ENCODE results near the gene FSTL1.

Gene FSTL1

DNA sequence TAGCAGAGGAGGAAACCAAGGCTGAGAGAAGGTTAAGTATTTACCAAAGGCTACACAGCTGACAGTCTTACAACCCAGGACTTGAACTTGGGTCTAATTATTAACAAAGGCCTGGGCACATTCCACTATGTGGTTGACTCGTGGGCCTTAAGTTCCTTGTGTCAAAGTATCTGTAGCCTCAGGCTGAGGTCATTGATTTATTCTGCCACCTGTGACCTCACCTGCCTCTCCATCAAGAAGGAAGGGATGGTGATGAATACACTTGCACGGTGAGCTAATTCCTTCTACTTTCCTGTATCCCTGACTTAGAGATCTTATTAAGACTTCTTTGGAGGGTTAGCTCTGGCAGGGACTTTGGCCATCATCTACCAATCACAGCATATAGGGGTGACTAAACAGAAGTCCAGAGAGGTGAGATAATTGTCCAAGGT is 81.7 kb downstream of the FSTL1 start:
- peaks cover 0 to 2% (median 0%) of the 10 kb centered on the region in 5 experiments for H3K9me3 ChIP-seq (ENCODE audit: control extremely low read depth in 1 of 5, control insufficient read depth in 4 of 5, insufficient read depth in 2 of 5, low read depth in 1 of 5, low read length in 4 of 5)
- WGBS (ENCODE audit: insufficient coverage) = 71% methylated on average over 1 of the region's 2 CpGs
- CTCF ChIA-PET = interaction anchor here (1.3 kb wide), 1 partner anchor 189 kb away, joined by 3 read pairs; no protein-coding TSS in a partner anchor

DNA sequence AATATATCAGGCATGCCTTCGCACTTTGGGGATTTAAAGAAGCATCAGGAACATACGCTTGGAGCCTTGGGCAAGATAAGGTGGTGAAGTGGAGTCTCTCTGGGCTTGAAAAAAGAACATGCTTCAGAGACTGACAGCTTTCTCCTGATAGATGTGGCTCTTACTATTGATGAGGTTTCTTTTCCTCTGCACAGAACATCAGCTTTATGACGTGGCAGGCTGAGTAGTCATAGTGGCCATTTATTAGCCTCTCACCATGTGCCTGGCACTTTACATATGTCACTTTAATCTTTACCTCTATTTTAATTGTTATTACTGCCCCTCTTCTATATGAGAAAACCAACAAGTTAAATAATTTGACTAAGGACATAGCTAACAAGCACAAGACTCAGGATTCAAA is 82.6 kb downstream of the FSTL1 start:
- no peak overlapping the region for H3K27ac ChIP-seq (ENCODE audit: insufficient read depth in 1 of 2, low read depth in 1 of 2, low read length in 2 of 2, poor library complexity in 1 of 2, severe bottlenecking in 2 of 2)
- no peaks in the 10 kb centered on the region for H3K36me3 ChIP-seq (ENCODE audit: control insufficient read depth in 4 of 4, insufficient read depth in 4 of 4, low read length in 3 of 4)
- no peak for DNase-seq
- H3K4me3 ChIP-seq (ENCODE audit: control insufficient read depth in 1 of 7, extremely low read depth in 1 of 7, insufficient read depth in 4 of 7, low read depth in 2 of 7, low read length in 6 of 7) = no peak overlapping the region
- H3K9me3 ChIP-seq (ENCODE audit: control extremely low read depth in 1 of 5, control insufficient read depth in 4 of 5, insufficient read depth in 2 of 5, low read depth in 1 of 5, low read length in 4 of 5) = peaks cover 0 to 2% (median 0%) of the 10 kb centered on the region in 5 experiments
- H3K27me3 ChIP-seq (replicated peaks in 2 of 5; ENCODE audit: control insufficient read depth in 4 of 5, insufficient read depth in 5 of 5, low read length in 4 of 5) = peaks cover 0 to 5% (median 2%) of the 10 kb centered on the region in 5 experiments
- no peaks in the 10 kb centered on the region for H3K4me1 ChIP-seq (ENCODE audit: control extremely low read depth in 1 of 4, control insufficient read depth in 4 of 4, insufficient read depth in 4 of 4, low read length in 3 of 4)
- ChIA-PET POLR2A (no interaction called here), CTCF (interaction anchor here (1.3 kb wide), 1 partner anchor 190 kb away, joined by 3 read pairs; no protein-coding TSS in a partner anchor)
- WGBS (ENCODE audit: insufficient coverage) = 100% methylated on average over 1 of the region's 3 CpGs

More for the DNA sequence above, 81.7 kb downstream of the FSTL1 start:
- Histone ChIP-seq H3K27me3 (replicated peaks in 2 of 5; ENCODE audit: control insufficient read depth in 4 of 5, insufficient read depth in 5 of 5, low read length in 4 of 5) (peaks cover 0 to 5% (median 2%) of the 10 kb centered on the region in 5 experiments), H3K36me3 (ENCODE audit: control insufficient read depth in 4 of 4, insufficient read depth in 4 of 4, low read length in 3 of 4) (no peaks in the 10 kb centered on the region), H3K4me1 (ENCODE audit: control extremely low read depth in 1 of 4, control insufficient read depth in 4 of 4, insufficient read depth in 4 of 4, low read length in 3 of 4) (no peaks in the 10 kb centered on the region), H3K27ac (ENCODE audit: insufficient read depth in 1 of 2, low read depth in 1 of 2, low read length in 2 of 2, poor library complexity in 1 of 2, severe bottlenecking in 2 of 2) (no peak overlapping the region), H3K4me3 (ENCODE audit: control insufficient read depth in 1 of 7, extremely low read depth in 1 of 7, insufficient read depth in 4 of 7, low read depth in 2 of 7, low read length in 6 of 7) (no peak overlapping the region)
- POLR2A ChIA-PET = no interaction called here
- DNase-seq = no peak

GRCh38 chr3:120364821-120365220 is 86.0 kb downstream of the FSTL1 start:
- ChIA-PET CTCF (interaction anchor here (1.2 kb wide), 1 partner anchor 53 kb away, joined by 3 read pairs; no protein-coding TSS in a partner anchor), POLR2A (no interaction called here)
- no peak for DNase-seq
- Histone ChIP-seq H3K9me3 (ENCODE audit: control extremely low read depth in 1 of 5, control insufficient read depth in 4 of 5, insufficient read depth in 2 of 5, low read depth in 1 of 5, low read length in 4 of 5) (no peaks in the 10 kb centered on the region), H3K36me3 (ENCODE audit: control insufficient read depth in 4 of 4, insufficient read depth in 4 of 4, low read length in 3 of 4) (no peaks in the 10 kb centered on the region), H3K4me3 (ENCODE audit: control insufficient read depth in 1 of 7, extremely low read depth in 1 of 7, insufficient read depth in 4 of 7, low read depth in 2 of 7, low read length in 6 of 7) (no peak overlapping the region), H3K4me1 (ENCODE audit: control extremely low read depth in 1 of 4, control insufficient read depth in 4 of 4, insufficient read depth in 4 of 4, low read length in 3 of 4) (no peaks in the 10 kb centered on the region), H3K27ac (ENCODE audit: insufficient read depth in 1 of 2, low read depth in 1 of 2, low read length in 2 of 2, poor library complexity in 1 of 2, severe bottlenecking in 2 of 2) (no peak overlapping the region), H3K27me3 (replicated peaks in 2 of 5; ENCODE audit: control insufficient read depth in 4 of 5, insufficient read depth in 5 of 5, low read length in 4 of 5) (peaks cover 0 to 5% (median 3%) of the 10 kb centered on the region in 5 experiments)
- 60% methylated on average over 1 of the region's 1 CpG for WGBS (ENCODE audit: insufficient coverage)

- POLR2A ChIA-PET = no interaction called here
Observed at GRCh38 chr3:120364101-120364500, 86.7 kb downstream of the FSTL1 start.

DNA sequence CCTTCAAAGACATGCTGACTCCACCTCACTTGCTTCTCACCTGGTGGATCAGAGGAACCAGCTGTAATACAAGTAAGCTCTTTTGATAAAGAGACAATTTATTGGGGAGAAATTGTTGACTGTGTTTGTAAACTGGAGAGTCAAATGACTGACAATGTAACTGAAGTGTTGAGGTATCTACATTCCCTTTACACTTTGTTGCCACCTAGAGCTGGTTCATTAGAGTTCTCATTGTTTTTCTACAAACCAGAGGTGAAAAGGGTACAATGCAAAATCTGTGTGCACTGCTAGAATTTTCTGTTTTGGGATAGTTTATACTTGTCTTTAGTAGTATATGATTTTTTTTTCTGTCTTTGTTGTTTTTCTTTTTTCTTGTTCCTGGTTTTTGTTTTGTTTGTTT is 93.0 kb downstream of the FSTL1 start:
- Histone ChIP-seq H3K27ac (ENCODE audit: insufficient read depth in 1 of 2, low read depth in 1 of 2, low read length in 2 of 2, poor library complexity in 1 of 2, severe bottlenecking in 2 of 2) (no peak overlapping the region), H3K36me3 (ENCODE audit: control insufficient read depth in 4 of 4, insufficient read depth in 4 of 4, low read length in 3 of 4) (no peaks in the 10 kb centered on the region), H3K9me3 (ENCODE audit: control extremely low read depth in 1 of 5, control insufficient read depth in 4 of 5, insufficient read depth in 2 of 5, low read depth in 1 of 5, low read length in 4 of 5) (no peaks in the 10 kb centered on the region), H3K4me1 (ENCODE audit: control extremely low read depth in 1 of 4, control insufficient read depth in 4 of 4, insufficient read depth in 4 of 4, low read length in 3 of 4) (peaks cover 0 to 2% (median 0%) of the 10 kb centered on the region in 4 experiments), H3K4me3 (ENCODE audit: control insufficient read depth in 1 of 7, extremely low read depth in 1 of 7, insufficient read depth in 4 of 7, low read depth in 2 of 7, low read length in 6 of 7) (no peak overlapping the region), H3K27me3 (replicated peaks in 2 of 5; ENCODE audit: control insufficient read depth in 4 of 5, insufficient read depth in 5 of 5, low read length in 4 of 5) (peaks cover 0 to 3% (median 0%) of the 10 kb centered on the region in 5 experiments)
- ChIA-PET POLR2A (no interaction called here), CTCF (interaction anchor here (0.7 to 1.3 kb wide), 3 partner anchors 14 to 113 kb away, joined by 3 to 13 read pairs (median 3); no protein-coding TSS in a partner anchor)
- DNase-seq = peak in 2 of 3 donors; percentile 15 to 16

More at GRCh38 chr3:120364101-120364500, 86.7 kb downstream of the FSTL1 start:
- H3K9me3 ChIP-seq (ENCODE audit: control extremely low read depth in 1 of 5, control insufficient read depth in 4 of 5, insufficient read depth in 2 of 5, low read depth in 1 of 5, low read length in 4 of 5) = no peaks in the 10 kb centered on the region
- H3K36me3 ChIP-seq (ENCODE audit: control insufficient read depth in 4 of 4, insufficient read depth in 4 of 4, low read length in 3 of 4) = no peaks in the 10 kb centered on the region
- 100% methylated on average over 1 of the region's 1 CpG for whole genome bisulfite sequencing (ENCODE audit: insufficient coverage)
- H3K27me3 ChIP-seq (replicated peaks in 2 of 5; ENCODE audit: control insufficient read depth in 4 of 5, insufficient read depth in 5 of 5, low read length in 4 of 5) = peaks cover 0 to 5% (median 3%) of the 10 kb centered on the region in 5 experiments
- CTCF ChIA-PET = no interaction called here
- H3K27ac ChIP-seq (ENCODE audit: insufficient read depth in 1 of 2, low read depth in 1 of 2, low read length in 2 of 2, poor library complexity in 1 of 2, severe bottlenecking in 2 of 2) = no peak overlapping the region
- DNase-seq = no peak
- no peaks in the 10 kb centered on the region for H3K4me1 ChIP-seq (ENCODE audit: control extremely low read depth in 1 of 4, control insufficient read depth in 4 of 4, insufficient read depth in 4 of 4, low read length in 3 of 4)
- no peak overlapping the region for H3K4me3 ChIP-seq (ENCODE audit: control insufficient read depth in 1 of 7, extremely low read depth in 1 of 7, insufficient read depth in 4 of 7, low read depth in 2 of 7, low read length in 6 of 7)

GRCh38 chr3:120355486-120355885 is 95.3 kb downstream of the FSTL1 start:
- Histone ChIP-seq H3K36me3 (ENCODE audit: control insufficient read depth in 4 of 4, insufficient read depth in 4 of 4, low read length in 3 of 4) (no peaks in the 10 kb centered on the region), H3K9me3 (ENCODE audit: control extremely low read depth in 1 of 5, control insufficient read depth in 4 of 5, insufficient read depth in 2 of 5, low read depth in 1 of 5, low read length in 4 of 5) (no peaks in the 10 kb centered on the region), H3K27me3 (replicated peaks in 2 of 5; ENCODE audit: control insufficient read depth in 4 of 5, insufficient read depth in 5 of 5, low read length in 4 of 5) (peaks cover 0 to 2% (median 0%) of the 10 kb centered on the region in 5 experiments), H3K27ac (ENCODE audit: insufficient read depth in 1 of 2, low read depth in 1 of 2, low read length in 2 of 2, poor library complexity in 1 of 2, severe bottlenecking in 2 of 2) (no peak overlapping the region), H3K4me1 (ENCODE audit: control extremely low read depth in 1 of 4, control insufficient read depth in 4 of 4, insufficient read depth in 4 of 4, low read length in 3 of 4) (peaks cover 0 to 7% (median 2%) of the 10 kb centered on the region in 4 experiments), H3K4me3 (ENCODE audit: control insufficient read depth in 1 of 7, extremely low read depth in 1 of 7, insufficient read depth in 4 of 7, low read depth in 2 of 7, low read length in 6 of 7) (no peak overlapping the region)
- WGBS (ENCODE audit: insufficient coverage) = no CpG with 5 or more reads among the region's 1 CpG
- ChIA-PET POLR2A (no interaction called here), CTCF (no interaction called here)
- no peak for DNase-seq

DNA sequence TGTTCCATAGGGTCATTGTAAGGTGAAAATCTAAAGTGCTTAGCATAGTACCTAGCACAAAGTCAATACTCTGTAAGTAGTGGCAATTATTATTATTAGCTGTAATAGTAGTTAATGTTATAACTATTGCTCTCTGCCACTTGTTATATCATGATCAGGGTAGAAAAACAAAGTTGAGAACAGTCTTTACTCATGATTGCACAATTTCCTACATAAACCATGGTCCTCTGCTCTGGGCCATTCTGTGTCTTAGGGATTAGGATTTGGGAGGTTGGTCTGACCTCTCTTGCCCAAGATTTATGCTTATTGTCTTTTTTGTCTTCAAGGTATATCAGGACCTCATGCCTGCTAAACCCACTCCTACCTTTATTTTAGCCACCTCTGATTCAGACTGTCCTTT is 97.3 kb downstream of the FSTL1 start:
- POLR2A ChIA-PET = no interaction called here

More for the DNA sequence above, 97.3 kb downstream of the FSTL1 start:
- CTCF ChIA-PET = no interaction called here
- no peak for DNase-seq
- H3K27me3 ChIP-seq (replicated peaks in 2 of 5; ENCODE audit: control insufficient read depth in 4 of 5, insufficient read depth in 5 of 5, low read length in 4 of 5) = peaks cover 0 to 2% (median 0%) of the 10 kb centered on the region in 5 experiments
- no peak overlapping the region for H3K27ac ChIP-seq (ENCODE audit: insufficient read depth in 1 of 2, low read depth in 1 of 2, low read length in 2 of 2, poor library complexity in 1 of 2, severe bottlenecking in 2 of 2)
- H3K36me3 ChIP-seq (ENCODE audit: control insufficient read depth in 4 of 4, insufficient read depth in 4 of 4, low read length in 3 of 4) = no peaks in the 10 kb centered on the region
- H3K4me1 ChIP-seq (ENCODE audit: control extremely low read depth in 1 of 4, control insufficient read depth in 4 of 4, insufficient read depth in 4 of 4, low read length in 3 of 4) = peaks cover 0 to 16% (median 8%) of the 10 kb centered on the region in 4 experiments
- no peaks in the 10 kb centered on the region for H3K9me3 ChIP-seq (ENCODE audit: control extremely low read depth in 1 of 5, control insufficient read depth in 4 of 5, insufficient read depth in 2 of 5, low read depth in 1 of 5, low read length in 4 of 5)
- H3K4me3 ChIP-seq (ENCODE audit: control insufficient read depth in 1 of 7, extremely low read depth in 1 of 7, insufficient read depth in 4 of 7, low read depth in 2 of 7, low read length in 6 of 7) = no peak overlapping the region

Measured in common myeloid progenitor, CD34-positive (primary cell).